ENCODE measurements around the gene ATXN10. TPM values are rescaled to one million over a fixed set of nuclear protein-coding genes. Genes with fewer than 3 reads are reported as not detected.

The ATXN10 gene
- total and polyA plus RNA-seq, 2 experiments from 2014 or later: 99.0 to 163 TPM

- no peak for TF ChIP-seq ZNF462 (CRISPR knock-in tag; IDR thresholded peaks at IDR 0.05)
- TF ChIP-seq, protein P1, sequence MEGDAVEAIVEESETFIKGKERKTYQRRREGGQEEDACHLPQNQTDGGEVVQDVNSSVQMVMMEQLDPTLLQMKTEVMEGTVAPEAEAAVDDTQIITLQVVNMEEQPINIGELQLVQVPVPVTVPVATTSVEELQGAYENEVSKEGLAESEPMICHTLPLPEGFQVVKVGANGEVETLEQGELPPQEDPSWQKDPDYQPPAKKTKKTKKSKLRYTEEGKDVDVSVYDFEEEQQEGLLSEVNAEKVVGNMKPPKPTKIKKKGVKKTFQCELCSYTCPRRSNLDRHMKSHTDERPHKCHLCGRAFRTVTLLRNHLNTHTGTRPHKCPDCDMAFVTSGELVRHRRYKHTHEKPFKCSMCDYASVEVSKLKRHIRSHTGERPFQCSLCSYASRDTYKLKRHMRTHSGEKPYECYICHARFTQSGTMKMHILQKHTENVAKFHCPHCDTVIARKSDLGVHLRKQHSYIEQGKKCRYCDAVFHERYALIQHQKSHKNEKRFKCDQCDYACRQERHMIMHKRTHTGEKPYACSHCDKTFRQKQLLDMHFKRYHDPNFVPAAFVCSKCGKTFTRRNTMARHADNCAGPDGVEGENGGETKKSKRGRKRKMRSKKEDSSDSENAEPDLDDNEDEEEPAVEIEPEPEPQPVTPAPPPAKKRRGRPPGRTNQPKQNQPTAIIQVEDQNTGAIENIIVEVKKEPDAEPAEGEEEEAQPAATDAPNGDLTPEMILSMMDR (conservative IDR thresholded peaks at IDR 0.05; ENCODE audit: low read depth in 2 of 2): no peak
- no peak for TF ChIP-seq JUNB (IDR thresholded peaks at IDR 0.05; ENCODE audit: unreplicated experiment)
- no peak for TF ChIP-seq EZH2 (IDR thresholded peaks at IDR 0.05; ENCODE audit: low read depth, unreplicated experiment)
These were observed 154.9 kb downstream of the ATXN10 start (continued) for GRCh38 chr22:45826520-45826919.

DNA sequence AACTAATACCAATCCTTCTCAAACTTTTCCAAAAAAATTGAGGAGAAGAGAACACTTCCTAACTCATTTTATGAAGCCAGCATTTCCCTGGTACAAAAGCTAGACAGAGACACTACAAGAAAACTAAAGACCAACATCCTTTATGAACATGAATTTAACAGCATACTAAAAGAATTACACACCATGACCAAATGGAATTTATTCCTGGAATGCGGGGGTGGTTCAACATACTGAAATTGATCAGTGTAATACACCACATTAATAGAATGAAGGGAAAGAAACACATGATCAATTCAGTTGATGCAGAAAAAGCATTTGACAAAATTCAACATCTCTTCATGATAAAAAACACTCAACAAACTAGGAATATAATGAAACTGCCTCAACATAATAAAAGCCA, 157.2 kb downstream of the ATXN10 start:
- DNase-seq (ENCODE audit: low spot score) (no peak), ATAC-seq (no peak)
- H3K4me2 ChIP-seq: no peak overlapping the region
- H4K20me1 ChIP-seq (replicated peaks; ENCODE audit: insufficient read depth): peaks cover 10% of the 10 kb centered on the region
- Mint-ChIP-seq H3K27ac (no peak overlapping the region), H3K27me3 (ENCODE audit: insufficient read depth, low read depth, poor library complexity) (no peaks in the 10 kb centered on the region), H3K36me3 (ENCODE audit: low read depth) (peaks cover 15% of the 10 kb centered on the region; the same call in 2 of the 3 replicates), H3K9me3 (no peaks in the 10 kb centered on the region), H3K4me1 (peaks cover 13% of the 10 kb centered on the region), H3K4me3 (no peak overlapping the region)
- no peaks in the 10 kb centered on the region for H3K36me3 ChIP-seq (ENCODE audit: insufficient read depth)
- no peaks in the 10 kb centered on the region for H3K9me2 ChIP-seq (ENCODE audit: insufficient read depth)
- H3F3A ChIP-seq (replicated peaks; ENCODE audit: low read depth): no peaks in the 10 kb centered on the region
- no peaks in the 10 kb centered on the region for H3K79me2 ChIP-seq (replicated peaks; ENCODE audit: insufficient read depth)
- H3K4me1 ChIP-seq (ENCODE audit: insufficient read depth): no peaks in the 10 kb centered on the region
- H3K27me3 ChIP-seq (ENCODE audit: insufficient read depth): no peaks in the 10 kb centered on the region
- no peak overlapping the region for H3K4me3 ChIP-seq
- H2AFZ ChIP-seq: no peak overlapping the region
- H3K27ac ChIP-seq (ENCODE audit: low read depth): no peak overlapping the region
- TF ChIP-seq JUNB (IDR thresholded peaks at IDR 0.05; ENCODE audit: unreplicated experiment): no peak
- TF ChIP-seq EZH2phosphoT487 (IDR thresholded peaks at IDR 0.05; ENCODE audit: unreplicated experiment): no peak
- no peak for TF ChIP-seq EZH2 (IDR thresholded peaks at IDR 0.05; ENCODE audit: low read depth, unreplicated experiment)
- TF ChIP-seq ZNF114 (CRISPR knock-in tag; IDR thresholded peaks at IDR 0.05): no peak
- no peak for TF ChIP-seq POLR2AphosphoS5 (IDR thresholded peaks at IDR 0.05; ENCODE audit: low read depth)
- no peak for TF ChIP-seq ZNF462 (CRISPR knock-in tag; IDR thresholded peaks at IDR 0.05)
- no peak for TF ChIP-seq ZNF331 (CRISPR knock-in tag; IDR thresholded peaks at IDR 0.05; ENCODE audit: low read depth)

All from GM23338 (cell line).